ENCODE results near the gene CDPF1. TPM values are rescaled to one million over a fixed set of nuclear protein-coding genes. Genes with fewer than 3 reads are reported as not detected.

CDPF1 gene
- total and polyA plus RNA-seq, 4 donors, result 8.9 to 17.2 (median 12.4) TPM

GRCh38 chr22:46290843-46291785, 41.0 kb upstream of the CDPF1 start:
- H3K27ac ChIP-seq (ENCODE audit: low read depth in 1 of 2, low read length in 1 of 2), result no peak overlapping the region
- peaks cover 0 to 4% (median 0%) of the 10 kb centered on the region in 4 donors for H3K9me3 ChIP-seq (ENCODE audit: control insufficient read depth in 4 of 4, insufficient read depth in 3 of 4, low read length in 3 of 4)
- TF ChIP-seq CTCF (IDR thresholded peaks at IDR 0.05; ENCODE audit: control extremely low read depth, extremely low read depth), result no peak
- ATAC-seq (ENCODE audit: insufficient read depth, low FRiP score) (no peak), DNase-seq (no peak)
- H3K36me3 ChIP-seq (ENCODE audit: control insufficient read depth in 4 of 4, insufficient read depth in 4 of 4, low read length in 4 of 4), result peaks cover 7 to 47% (median 13%) of the 10 kb centered on the region in 4 donors
- 96 to 97% methylated on average over 22 to 23 of the region's 23 CpGs for WGBS, 2 donors
- H3K9ac ChIP-seq (ENCODE audit: insufficient read depth in 1 of 2, low read length in 2 of 2), result no peak overlapping the region
- peaks cover 0 to 14% (median 4%) of the 10 kb centered on the region in 5 donors for H3K4me1 ChIP-seq (ENCODE audit: control insufficient read depth in 5 of 5, insufficient read depth in 5 of 5, low read length in 5 of 5)
- no peak overlapping the region for H3K4me3 ChIP-seq
- H3K27me3 ChIP-seq (ENCODE audit: control insufficient read depth in 3 of 3, insufficient read depth in 3 of 3, low read length in 2 of 3), result no peaks in the 10 kb centered on the region

GRCh38 chr22:46290121-46290842, 40.2 kb upstream of the CDPF1 start:
- ATAC-seq (ENCODE audit: insufficient read depth, low FRiP score), result no peak
- H3K4me1 ChIP-seq (ENCODE audit: control insufficient read depth in 5 of 5, insufficient read depth in 5 of 5, low read length in 5 of 5), result peaks cover 0 to 13% (median 0%) of the 10 kb centered on the region in 5 donors
- H3K4me3 ChIP-seq, result no peak overlapping the region
- H3K27ac ChIP-seq (ENCODE audit: low read depth in 1 of 2, low read length in 1 of 2), result peak overlapping the region; percentile 32 to 43
- no peak for DNase-seq
- no peak overlapping the region for H3K9ac ChIP-seq (ENCODE audit: insufficient read depth in 1 of 2, low read length in 2 of 2)
- H3K36me3 ChIP-seq (ENCODE audit: control insufficient read depth in 4 of 4, insufficient read depth in 4 of 4, low read length in 4 of 4), result peaks cover 9 to 49% (median 13%) of the 10 kb centered on the region in 4 donors
- no peaks in the 10 kb centered on the region for H3K27me3 ChIP-seq (ENCODE audit: control insufficient read depth in 3 of 3, insufficient read depth in 3 of 3, low read length in 2 of 3)
- peaks cover 0 to 4% (median 0%) of the 10 kb centered on the region in 4 donors for H3K9me3 ChIP-seq (ENCODE audit: control insufficient read depth in 4 of 4, insufficient read depth in 3 of 4, low read length in 3 of 4)
- TF ChIP-seq CTCF (IDR thresholded peaks at IDR 0.05; ENCODE audit: control extremely low read depth, extremely low read depth), result no peak
- 95% methylated on average over 17 of the region's 17 CpGs for WGBS, 2 donors

GRCh38 chr22:46289244-46289891, 39.3 kb upstream of the CDPF1 start:
- no peak for ATAC-seq (ENCODE audit: insufficient read depth, low FRiP score)
- no peak for DNase-seq
- Histone ChIP-seq H3K9me3 (ENCODE audit: control insufficient read depth in 4 of 4, insufficient read depth in 3 of 4, low read length in 3 of 4) (peaks cover 0 to 4% (median 0%) of the 10 kb centered on the region in 4 donors), H3K4me1 (ENCODE audit: control insufficient read depth in 5 of 5, insufficient read depth in 5 of 5, low read length in 5 of 5) (peaks cover 0 to 13% (median 0%) of the 10 kb centered on the region in 5 donors), H3K9ac (ENCODE audit: insufficient read depth in 1 of 2, low read length in 2 of 2) (no peak overlapping the region), H3K27ac (ENCODE audit: low read depth in 1 of 2, low read length in 1 of 2) (peak overlapping the region in 1 of 2 donors; percentile 41), H3K4me3 (no peak overlapping the region), H3K27me3 (ENCODE audit: control insufficient read depth in 3 of 3, insufficient read depth in 3 of 3, low read length in 2 of 3) (no peaks in the 10 kb centered on the region), H3K36me3 (ENCODE audit: control insufficient read depth in 4 of 4, insufficient read depth in 4 of 4, low read length in 4 of 4) (peaks cover 15 to 50% (median 15%) of the 10 kb centered on the region in 4 donors)
- WGBS, 2 donors, result 91% methylated on average over 31 to 33 of the region's 33 CpGs
- no peak for TF ChIP-seq CTCF (IDR thresholded peaks at IDR 0.05; ENCODE audit: control extremely low read depth, extremely low read depth)
